CD4-positive, alpha-beta T cell treated with Interleukin-21 for 1 hour (primary cell): Measurements from ENCODE around the gene SKAP1.
"Not testable (repeated sequence)": the region's sequence is repeated elsewhere in the genome, so short reads cannot be mapped to it uniquely, and the experiment has no call there.

Experiments
- DNase-seq: peaks from one replicate; pipeline ENCODE4 v3.0.0-alpha.2; 2020

The SKAP1 gene

GRCh38 chr17:48313096-48313755 lies 116.8 kb downstream of the SKAP1 start:
- no peak for DNase-seq

GRCh38 chr17:48311324-48311723 lies 118.7 kb downstream of the SKAP1 start:
- no peak for DNase-seq

DNA sequence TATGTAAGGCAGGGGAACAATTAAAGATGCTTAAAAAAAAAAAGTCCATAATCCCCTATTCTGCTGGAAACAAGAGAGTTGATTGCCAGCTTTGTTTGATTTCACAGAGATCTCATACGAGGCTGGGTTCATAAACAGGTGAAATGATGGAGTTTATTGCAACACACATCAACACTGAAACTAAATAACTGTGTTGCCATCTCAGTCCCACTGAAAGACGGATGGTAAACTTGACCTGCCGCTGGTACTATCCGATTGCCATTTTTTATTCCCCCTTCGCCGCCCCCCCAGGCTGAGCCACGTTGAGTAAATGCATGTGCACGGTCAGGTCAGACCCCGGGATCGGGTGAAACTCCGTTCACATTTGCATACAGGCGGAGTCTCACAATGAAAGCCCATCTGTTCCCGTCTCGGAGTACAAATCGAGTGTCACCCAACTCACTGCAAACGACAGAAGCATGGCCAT lies 119.2 kb downstream of the SKAP1 start:
- no peak for DNase-seq

DNA sequence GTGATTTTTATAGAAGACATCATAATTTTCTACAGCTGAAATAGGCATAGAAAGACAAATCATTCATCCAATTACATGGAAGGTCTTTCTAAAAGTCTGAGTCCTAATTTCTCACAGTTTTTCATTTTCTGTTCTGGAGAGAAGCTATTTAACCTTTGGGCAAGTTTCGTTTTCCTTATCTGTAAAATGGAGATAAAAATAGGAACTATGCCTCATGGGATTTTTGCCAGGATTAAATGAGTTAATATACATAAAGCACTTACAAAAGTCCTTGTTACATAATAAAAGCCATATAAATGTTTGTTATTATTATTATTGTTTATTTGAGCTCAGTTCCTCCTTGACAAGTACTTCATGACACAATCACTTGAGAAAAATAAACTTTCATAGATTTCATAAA lies 121.4 kb downstream of the SKAP1 start:
- no peak for DNase-seq

- DNase-seq, result peak; percentile 58
Measured at GRCh38 chr17:48307814-48308411, 122.1 kb downstream of the SKAP1 start.

DNA sequence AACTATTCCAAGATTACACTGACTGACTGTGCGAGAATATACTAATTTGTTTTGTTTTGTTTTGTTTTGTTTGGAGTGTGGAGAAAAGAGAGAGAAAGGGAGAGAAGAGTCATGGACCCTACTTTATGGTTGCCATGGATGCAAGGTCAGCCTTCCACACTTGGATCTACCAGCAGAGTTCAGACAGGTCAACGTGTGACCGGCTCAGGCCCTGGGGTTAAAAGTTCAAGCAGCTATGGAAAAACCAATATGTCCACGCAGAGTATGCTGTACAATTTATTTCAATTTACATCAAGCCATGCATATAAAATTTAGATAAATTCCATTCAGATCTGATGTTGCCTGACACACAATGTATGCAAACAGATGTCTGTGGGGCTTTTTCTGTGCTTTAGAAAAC lies 122.8 kb downstream of the SKAP1 start:
- DNase-seq, result no peak

DNA sequence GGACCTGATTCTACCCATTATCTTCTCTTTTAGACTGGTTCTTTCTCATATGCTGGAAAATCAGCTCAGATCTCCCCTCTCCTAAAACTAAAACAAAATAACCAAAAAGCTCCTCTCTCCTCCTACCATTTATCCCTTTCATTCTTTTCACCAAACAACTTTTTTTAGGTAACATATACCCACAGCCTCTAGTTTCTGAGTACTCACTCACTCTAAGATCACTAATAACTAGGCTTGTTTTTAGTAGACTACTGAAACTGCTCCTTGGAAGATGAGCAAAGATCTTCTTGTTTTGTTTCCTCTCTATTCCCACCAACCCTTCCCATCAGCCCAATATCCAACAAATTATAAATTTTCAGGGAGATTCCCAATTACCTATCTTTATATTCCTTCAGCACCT lies 129.0 kb downstream of the SKAP1 start:
- no peak for DNase-seq

GRCh38 chr17:48299760-48300159 lies 130.3 kb downstream of the SKAP1 start:
- no peak for DNase-seq

GRCh38 chr17:48297825-48298224 lies 132.2 kb downstream of the SKAP1 start:
- DNase-seq, result no peak

DNA sequence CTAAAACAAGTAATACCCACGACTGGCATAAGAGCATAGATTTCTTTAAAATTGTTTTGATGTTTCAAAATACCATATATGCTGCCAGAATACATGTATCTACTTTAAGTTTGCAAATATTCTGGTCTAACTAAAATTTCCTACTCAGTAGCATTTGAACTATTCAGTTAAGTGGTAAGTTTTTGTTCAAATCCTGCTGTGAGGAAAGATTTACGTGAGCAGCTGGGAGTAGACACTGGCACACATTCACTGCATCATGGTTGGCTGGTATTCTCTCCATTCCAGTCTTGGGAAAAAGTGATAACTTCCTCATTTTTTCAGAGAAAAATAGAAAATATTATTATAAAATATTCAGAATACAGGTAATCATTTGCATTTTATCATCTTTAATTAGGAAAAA lies 133.6 kb downstream of the SKAP1 start:
- DNase-seq, result no peak

DNA sequence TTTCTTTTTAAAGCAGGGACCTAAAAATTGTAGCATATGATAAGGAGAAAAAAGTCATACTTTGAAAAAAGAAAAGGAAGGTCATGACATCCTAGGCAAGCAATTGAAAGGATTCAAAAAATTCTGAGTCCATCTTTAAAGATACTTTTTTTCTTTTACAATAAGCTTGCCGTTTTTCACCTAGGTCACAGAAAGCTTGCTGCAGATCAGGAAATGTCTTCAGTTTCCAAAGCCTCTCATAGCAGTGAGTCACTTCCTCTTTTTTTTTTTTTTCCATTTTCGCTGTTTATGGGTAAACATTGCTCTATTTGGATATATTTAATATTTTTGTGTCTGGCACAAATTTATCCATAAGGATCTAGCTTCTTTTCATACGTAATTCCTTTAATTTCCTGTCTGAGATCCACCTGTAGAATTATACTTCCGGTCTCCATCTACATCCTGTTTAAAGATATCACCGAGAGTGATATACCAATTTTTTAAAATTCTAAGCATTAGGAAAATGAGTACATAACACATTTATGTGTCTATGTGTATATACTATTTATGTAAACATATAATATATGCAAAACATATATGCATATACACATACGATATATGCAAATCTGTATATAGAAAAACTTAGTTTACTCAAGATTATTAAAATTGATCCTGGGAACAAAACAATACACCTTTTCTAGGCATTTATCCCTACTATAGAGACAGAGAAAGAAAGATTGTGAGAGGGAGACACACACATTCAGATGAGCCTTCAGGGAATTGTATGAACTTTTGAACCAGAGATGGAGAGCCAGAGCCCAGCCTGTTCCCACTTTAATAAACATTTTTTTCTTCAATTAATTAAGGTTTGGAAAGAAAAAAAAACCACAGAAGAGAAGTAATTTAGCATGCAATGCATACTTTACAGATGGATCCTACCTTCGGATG lies 134.4 kb downstream of the SKAP1 start:
- DNase-seq, result peak; percentile 39

- peak; percentile 11 for DNase-seq
Measured at GRCh38 chr17:48294806-48295361, 135.1 kb downstream of the SKAP1 start.

DNA sequence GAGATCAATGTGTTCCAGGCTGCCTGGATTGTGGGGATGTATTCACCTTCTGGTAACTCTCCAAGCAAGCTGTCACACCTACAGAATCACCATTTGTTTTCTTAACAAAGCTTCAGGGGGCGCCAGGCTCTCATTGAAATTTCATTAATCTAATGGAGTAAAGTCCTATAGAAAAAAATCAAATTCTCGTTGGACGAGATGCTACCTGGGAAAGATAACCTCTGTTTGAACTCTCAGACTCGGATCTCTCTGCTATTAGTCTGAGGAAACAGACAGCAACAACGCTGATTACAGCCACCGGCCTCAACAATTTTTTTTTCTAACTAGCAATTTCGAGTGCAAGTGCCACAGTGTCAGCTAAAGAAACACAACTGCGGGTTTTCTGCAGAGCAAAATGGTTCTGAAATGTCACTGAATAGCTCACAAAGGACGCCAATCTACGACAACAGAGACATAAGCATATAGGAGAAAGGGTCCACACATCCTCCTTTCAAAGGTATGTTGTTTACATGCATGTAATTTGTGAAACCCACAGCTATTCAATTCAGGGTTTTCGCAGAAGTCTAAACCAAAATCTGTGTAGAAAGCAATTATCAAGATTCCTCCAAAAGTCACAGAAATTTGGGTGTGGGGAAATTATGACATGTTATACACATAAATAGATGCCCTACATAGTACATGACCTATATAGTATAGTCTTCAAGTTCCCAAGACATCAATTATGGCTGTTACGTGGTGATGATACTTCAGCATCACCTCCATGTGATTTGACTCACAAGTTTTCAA lies 135.8 kb downstream of the SKAP1 start:
- peak; percentile 8 for DNase-seq

GRCh38 chr17:48293319-48294019 lies 136.5 kb downstream of the SKAP1 start:
- DNase-seq, result no peak

DNA sequence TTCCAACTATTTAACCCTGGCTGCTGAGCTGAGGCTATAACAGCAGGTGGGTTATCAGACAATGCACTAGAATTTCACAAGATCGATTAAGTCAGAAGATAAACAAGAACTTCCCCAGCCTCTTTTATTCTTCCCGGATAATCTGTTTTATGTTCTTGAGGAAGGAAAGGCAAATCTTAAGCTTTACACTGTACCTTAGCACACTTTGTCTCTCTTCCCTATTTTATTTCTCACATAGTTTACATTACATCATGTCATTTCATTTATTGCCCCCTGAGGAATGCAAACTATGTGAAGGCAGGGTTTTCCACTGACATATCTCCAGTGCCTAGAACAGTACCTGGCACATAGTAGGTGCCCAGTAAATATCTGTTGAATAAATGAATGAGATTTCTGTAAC lies 139.6 kb downstream of the SKAP1 start:
- no peak for DNase-seq

DNA sequence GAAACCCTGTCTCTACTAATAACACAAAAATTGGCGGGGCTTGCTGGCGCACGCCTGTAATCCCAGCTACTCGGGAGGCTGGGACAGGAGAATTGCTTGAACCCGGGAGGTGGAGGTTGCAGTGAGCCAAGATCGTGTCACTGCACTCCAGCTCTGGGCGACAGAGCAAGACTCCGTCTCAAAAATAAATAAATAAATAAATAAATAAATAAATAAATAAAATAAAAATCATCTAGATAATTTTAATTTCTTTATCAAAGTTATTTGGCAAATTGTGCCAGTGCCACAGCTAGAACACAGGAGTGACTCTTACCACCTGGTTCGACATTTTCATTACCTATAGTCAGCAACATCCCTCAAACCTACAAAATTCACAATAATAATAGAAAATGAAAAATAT lies 143.1 kb downstream of the SKAP1 start:
- DNase-seq, result not testable (repeated sequence)

GRCh38 chr17:48285614-48286013 lies 144.4 kb downstream of the SKAP1 start:
- DNase-seq, result no peak

GRCh38 chr17:48283907-48284306 lies 146.1 kb downstream of the SKAP1 start:
- DNase-seq, result no peak

DNA sequence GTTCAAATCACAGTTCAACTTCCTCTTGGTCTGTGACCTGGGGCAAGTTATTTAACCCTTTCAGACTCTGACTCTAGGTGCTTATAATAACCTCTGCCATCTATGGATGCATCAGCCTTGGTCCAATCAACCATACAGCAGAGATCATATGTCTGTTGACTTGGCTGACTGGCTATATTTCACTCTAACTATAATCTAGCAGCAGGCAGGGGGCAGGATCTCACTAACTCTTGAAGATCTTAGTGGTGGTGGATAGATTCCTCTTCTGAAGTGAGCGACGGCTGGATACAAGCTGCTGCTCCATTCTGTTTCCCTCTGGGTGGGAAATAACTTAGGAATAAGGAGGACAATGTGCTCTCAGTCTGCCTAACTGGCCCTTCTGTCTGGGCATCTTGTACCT lies 146.6 kb downstream of the SKAP1 start:
- no peak for DNase-seq

DNA sequence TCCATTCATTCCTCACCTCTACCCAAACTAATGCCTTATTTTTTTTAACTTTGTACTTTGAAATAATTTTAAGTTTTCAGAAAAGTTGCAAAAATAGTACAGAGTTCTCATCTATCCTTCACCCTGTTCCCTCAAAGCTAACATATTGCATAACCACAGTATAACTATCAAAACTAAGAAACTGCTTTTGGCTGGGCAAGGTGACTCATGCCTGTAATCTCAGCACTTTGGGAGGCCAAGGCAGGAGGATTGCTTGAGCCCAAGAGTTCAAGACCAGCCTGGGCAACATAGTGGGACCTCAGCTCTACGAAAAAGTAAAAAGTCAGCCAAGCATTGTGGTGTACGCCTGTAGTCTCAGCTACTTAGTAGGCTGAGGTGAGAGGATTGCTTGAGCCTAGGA lies 147.7 kb downstream of the SKAP1 start:
- DNase-seq, result no peak

DNA sequence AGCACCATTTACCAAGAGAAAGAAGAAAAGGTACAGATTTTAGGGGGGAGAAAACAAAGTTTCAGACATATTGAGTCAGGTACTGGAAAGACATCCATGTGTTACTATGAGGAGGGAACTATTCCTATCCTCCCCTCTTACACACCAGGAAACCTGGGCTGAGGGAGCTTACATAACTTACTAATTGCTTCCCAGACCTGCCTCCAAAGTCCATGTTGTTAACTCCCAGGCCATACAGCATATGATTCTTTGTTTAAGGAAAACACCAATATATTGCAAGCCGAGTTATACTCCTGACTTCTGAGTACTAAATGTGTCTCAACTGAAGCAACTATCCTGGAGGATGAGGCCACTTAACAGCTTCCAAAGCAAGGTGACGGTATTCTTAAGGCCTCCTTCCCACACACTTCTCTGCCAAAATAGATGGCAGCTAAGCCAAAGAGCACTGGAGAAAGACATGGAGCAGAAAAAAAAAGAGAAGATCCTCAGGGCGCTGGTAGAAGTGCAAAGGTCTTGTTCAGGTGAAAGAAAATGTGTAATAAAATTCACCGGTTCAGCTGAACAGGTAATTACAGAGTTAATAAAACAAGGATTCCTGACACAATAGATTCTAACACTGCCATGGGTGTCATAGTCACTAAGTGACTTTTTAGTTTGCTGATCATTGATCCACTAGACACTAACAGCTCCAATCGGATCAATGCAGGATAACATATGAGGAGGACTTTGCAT lies 151.1 kb downstream of the SKAP1 start:
- DNase-seq, result no peak
